Activated naive CD8-positive, alpha-beta T cell treated with anti-CD3 and anti-CD28 coated beads, Interleukin-2, amount 50 U/mL, for 16 hours (primary cell): Measurements from ENCODE around the gene LMF1.

ENCODE experiments used
- DNase-seq: peaks from one replicate; pipeline ENCODE4 v3.0.0-alpha.2; 2020; ENCODE audit warnings: low read depth, low spot score

The LMF1 gene

DNA sequence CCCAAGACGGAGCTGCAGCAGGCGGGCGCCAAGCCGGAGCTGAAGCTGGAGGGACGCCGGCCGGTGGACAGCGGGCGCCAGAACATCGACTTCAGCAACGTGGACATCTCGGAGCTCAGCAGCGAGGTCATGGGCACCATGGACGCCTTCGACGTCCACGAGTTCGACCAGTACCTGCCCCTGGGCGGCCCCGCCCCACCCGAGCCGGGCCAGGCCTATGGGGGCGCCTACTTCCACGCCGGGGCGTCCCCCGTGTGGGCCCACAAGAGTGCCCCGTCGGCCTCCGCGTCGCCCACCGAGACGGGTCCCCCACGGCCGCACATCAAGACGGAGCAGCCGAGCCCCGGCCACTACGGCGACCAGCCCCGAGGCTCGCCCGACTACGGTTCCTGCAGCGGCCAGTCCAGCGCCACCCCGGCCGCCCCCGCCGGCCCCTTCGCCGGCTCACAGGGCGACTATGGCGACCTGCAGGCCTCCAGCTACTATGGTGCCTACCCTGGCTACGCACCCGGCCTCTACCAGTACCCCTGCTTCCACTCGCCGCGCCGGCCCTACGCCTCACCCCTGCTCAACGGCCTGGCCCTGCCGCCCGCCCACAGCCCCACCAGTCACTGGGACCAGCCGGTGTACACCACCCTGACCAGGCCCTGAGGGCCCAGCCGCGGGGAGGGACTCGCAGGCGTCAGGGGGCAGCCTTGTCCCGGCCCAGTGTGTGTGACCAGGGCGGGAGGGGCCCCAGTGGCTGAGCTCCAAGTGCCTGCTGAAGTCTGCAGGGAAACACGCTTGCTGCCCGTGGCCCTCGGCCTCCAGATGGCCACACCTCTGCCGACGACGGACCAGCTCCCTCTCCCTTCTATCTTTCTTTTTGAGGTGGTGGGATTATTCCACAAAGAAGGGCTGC lies 14.2 kb upstream of the LMF1 start:
- no peak for DNase-seq

DNA sequence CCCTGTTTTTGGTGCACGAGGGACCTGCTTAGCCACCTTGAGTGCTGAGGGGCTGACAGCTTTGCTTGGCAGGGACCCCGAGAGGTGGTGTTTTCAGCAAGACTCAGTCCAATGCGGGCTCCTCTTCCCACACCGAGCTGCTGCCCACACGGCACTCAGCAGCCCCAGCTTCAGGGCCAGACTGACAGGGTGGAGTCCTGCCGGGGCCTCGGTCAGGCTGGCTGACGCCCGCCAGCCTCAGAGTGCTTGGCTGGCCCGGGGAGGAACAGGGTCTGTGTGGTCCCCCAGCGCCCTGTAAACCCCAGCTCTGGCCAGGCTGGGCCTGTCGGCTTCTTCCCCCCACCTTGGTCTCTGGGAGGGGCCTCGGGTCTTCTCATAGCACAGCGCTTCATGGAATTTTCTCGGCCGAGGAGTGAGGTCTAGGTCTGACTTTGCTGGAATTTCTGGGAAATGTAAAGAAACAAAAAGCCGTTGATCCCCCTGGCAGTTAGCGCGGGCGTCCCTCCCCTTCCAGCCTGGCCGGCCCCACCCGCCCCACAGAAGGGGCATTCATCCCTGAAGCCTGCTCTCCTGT lies 13.4 kb upstream of the LMF1 start:
- DNase-seq: no peak

DNA sequence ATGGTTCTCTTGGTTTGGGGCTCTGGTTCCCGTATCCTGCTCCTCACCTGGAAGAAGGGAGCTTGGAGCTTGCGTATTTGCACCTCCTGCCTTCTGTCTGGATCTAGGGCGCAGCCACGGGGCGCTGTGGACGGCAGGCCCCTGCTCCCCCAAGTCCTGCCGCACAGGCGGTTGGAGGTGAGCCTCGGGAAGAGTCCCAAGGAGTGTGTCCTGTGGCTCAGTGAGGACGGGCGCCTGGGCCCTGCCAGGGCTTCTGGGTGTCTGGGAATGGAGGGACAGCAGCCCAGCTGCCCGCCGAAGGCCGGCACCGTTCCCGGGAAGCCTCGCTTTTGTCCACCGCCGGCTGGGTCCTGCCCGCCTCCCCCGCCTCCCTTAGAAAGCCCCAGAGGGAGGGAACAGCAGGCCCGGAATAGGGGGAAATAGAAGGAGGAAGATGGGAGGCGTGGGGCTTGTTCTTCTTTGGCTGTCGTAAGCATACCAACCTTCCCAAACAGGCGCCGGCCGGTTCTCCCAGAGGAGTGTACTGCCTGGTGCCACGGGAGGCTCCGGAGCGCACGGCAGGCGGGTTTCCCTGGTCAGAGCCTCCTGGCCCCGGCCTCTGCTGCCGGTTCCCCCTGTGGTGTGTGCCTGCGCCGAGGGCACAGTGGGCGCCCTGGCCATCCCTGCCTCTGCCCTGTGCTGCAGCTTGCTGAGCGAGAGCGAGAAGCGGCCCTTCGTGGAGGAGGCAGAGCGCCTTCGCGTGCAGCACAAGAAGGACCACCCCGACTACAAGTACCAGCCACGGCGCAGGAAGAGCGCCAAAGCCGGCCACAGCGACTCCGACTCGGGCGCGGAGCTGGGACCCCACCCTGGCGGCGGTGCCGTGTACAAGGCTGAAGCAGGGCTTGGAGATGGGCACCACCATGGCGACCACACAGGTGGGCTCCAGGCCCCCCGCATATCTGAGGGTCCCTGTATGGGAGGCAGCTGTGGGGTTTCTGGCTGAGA lies 12.6 kb upstream of the LMF1 start:
- DNase-seq: no peak

DNA sequence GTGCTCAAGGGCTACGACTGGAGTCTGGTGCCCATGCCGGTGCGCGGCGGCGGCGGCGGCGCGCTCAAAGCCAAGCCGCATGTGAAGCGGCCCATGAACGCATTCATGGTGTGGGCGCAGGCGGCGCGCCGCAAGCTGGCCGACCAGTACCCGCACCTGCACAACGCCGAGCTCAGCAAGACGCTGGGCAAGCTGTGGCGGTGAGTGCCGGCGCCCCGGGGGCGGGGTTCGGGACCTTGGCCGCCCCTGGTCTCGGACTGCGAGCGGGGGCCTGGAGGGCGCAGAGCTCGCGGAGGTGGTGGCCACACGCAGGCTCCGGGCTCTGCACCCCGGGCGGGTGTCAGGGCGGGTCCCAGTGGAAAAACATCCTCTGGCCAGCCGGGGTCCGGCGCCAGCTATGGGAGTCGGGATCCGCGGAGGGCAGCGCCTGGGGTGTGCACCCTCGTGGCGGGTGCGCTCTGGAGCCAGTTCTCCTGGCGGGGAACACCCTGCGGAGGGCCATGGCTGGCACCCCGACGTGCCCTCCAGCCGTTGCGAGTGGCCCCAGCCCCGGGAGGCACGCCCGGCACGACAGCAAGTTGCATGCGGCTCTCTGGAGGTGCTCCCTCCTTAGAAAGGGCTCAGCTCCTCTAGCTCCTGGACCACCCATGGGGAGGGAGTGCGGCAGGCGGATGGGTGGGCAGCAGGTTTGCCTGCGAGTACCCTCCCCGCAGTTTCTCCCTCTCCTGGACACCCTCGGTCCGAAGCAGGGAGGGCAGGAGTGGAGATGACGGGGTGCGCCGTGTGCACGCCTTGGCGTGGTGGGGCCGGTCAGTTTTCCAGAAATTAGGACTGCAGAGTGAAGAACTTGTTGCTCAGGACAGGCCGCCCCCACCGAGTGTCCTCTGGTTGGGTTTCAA lies 11.6 kb upstream of the LMF1 start:
- no peak for DNase-seq

DNA sequence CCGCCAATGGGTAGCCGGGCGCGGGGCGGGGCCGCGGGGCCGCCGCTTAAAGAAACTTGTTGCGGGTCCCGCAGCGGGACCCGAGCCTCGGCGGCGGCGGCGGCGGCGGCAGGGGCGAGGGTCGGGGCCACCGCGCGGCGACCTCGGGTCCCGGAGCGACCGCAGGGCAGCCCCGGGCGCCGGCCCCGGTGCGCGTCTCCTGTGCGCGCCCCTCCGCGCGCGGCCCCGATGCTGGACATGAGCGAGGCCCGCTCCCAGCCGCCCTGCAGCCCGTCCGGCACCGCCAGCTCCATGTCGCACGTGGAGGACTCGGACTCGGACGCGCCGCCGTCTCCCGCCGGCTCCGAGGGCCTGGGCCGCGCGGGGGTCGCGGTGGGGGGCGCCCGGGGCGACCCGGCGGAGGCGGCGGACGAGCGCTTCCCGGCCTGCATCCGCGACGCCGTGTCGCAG lies 10.9 kb upstream of the LMF1 start, which contains the start of gene SOX8:
SOX8 (plus strand) TSS at position 76 of the 450 bp plus-strand sequence; CDS start at position 229, 153 bp downstream.
- no peak for DNase-seq

DNA sequence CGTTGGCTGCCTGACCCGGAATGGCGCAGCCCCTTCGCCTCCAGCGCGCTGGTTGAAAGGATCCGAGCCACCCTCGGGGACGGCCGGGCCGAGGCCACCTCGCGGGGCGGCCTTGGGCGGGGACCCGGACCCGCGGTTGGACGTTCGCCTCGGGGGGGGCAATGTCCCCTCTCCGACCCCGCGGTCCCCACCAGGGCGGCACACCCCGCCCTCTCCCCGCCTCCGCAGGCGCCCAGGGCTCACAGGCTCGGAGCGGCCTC lies 9.7 kb upstream of the LMF1 start:
- no peak for DNase-seq

DNA sequence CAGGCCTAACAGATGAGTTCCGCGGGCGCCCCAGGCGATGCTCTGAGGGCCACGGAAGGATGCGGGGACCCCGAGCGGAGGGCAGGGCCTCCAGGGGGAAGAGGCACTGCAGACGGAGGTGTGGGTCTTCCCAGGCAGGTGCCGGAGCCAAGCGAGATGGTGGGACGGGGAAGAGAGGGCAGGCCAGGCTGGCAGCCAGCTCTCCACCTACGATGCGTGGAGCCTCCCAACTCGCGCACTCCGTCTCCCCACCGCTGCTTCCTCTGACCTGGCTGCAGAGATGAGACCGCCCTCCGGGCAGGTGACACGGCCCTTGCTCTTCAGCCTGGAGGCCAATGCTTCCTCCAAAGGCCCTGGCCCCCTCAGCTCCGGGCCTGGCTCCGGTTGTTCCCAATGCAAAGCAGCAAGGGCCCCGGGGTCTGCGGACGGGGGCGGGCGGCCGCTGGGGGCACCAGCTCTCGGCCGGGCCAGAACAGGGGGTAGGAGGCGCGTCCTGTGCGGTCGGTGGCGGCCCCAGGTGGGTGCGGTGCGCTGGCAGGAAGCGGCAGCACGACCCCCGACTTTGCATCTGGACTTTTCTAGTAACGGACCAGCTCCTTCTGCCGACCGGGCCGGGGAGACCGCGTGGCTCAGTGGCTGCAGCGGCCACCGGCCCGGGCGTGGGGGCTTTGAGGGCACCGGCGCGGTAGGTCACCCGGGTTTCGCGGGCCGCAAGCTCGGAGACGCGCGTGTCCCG lies 9.2 kb upstream of the LMF1 start:
- DNase-seq: no peak

DNA sequence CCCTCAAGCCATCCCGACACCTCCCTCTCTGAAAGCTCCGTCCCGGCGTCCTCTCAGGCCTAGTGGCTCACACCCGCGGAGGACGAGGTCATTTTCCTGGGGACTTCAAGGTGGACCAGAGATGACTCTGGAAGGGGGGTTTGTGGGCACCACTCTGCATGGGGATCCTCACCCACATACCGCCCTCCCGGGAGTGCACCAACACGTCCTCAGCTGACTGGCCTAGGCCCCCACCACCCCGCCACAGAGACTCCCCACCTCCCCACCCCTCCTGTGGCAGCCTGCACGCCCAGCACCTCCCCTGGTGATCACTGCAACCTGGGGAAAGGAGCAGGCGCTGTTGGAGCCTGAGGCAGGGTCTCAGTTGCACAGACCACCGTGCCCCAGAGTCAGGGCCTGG lies 8.4 kb upstream of the LMF1 start:
- no peak for DNase-seq

DNA sequence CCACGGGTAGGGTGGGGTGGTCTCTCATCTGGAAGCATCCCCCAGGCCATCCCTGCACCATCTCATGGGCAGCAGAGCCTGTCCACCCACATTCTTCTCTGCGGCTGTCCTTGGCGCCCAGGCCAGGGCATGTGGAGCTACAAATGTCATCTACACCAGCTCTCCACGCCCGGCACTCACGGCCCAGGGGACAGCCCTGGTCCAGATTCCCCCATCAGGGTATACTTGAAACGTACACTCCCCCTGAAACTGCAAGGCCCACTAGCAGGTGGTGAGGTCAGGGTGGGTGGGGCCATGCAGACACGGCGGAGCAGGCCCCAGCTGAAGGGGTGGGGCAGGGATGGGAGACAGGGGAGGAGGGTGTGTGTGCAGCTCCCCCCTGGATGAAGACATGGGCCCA lies 7.6 kb upstream of the LMF1 start:
- no peak for DNase-seq

DNA sequence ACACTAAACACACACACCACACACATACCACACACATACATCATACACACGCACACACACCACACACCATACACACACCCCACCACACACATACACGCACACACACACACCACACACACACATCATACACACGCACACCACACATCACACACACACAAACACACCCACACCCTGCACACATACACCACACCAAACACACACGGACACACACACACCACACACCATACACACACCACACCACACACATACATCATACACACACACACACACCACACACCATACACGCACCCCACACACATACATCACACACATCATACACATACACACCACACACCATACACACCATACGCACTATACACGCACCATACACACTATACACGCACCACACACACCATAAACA lies 7.1 kb upstream of the LMF1 start:
- no peak for DNase-seq

DNA sequence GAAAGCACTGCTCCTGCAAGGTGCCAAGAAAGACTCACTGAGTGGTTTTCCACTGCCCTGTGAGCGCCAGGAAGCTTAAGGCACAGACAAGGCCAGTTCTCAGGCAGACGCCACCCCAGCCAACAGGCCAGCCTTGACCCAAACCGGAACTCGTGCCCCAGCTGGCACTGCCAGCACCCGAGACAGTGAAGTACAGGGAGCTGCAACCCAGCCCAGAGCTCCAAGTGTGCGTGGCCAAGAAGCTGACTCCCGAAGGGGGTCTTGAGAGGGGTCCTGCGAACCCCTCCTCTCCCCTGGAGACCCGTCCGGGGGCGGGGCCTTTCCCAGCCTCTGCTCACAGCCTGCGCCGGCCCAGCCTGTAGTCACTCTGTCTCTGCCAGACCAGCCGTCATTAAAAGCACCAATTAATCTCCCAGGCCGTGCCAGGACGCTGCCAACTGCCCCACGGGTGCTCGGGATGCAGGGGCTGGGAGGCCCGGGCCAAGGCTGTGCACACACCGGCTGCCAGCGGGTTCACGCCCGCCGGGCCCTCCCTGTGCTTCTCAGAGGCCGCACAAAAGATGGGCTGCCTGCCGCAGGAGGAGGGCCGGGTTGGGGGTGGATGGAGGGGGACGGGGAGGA lies 6.4 kb upstream of the LMF1 start:
- DNase-seq: no peak

DNA sequence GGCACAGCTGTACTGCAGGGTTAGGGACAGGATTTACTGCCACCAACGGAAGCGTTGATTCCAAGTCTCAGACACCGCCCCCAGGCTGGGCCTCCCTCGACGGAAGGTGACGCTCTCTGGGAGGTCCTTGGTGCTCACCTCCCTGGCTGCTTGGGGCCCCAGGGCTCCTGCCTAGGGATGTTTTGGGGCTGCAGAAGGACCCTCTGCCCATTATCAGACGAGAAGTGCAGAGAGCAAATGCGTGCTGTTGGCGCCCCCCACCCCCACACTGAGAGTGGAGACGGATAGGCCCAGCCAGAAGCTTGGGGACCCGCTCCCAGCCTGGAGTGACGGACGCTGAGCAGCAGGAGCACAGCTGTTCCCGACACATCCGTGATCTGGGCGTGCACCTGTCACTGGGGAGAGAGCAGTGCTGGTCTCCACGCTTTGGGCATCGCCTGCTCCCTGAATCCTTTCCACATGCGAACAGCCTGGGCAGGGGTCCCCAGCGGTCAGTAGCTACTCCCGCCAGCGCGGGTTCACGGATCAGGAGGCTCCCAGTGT lies 5.7 kb upstream of the LMF1 start:
- no peak for DNase-seq

DNA sequence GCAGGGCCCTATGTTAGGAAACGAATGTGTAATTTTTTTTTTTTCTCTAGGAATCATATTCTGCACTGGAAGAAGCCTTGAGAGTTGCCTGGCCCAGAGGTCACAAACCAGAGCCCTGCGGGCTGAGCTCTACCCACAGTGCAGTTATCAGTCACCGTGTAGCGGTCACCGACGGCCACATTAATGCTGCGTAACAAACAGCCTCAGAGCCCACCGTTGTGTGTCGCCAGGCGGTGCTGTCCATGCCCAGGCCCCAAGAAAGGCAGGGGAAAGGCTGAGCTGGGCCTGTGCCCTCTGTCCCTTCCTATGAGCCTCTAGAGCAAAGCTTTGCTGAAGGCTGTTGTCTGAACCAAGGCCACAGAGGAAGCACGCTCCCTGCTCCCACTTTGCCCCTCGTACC lies 4.5 kb upstream of the LMF1 start:
- no peak for DNase-seq

DNA sequence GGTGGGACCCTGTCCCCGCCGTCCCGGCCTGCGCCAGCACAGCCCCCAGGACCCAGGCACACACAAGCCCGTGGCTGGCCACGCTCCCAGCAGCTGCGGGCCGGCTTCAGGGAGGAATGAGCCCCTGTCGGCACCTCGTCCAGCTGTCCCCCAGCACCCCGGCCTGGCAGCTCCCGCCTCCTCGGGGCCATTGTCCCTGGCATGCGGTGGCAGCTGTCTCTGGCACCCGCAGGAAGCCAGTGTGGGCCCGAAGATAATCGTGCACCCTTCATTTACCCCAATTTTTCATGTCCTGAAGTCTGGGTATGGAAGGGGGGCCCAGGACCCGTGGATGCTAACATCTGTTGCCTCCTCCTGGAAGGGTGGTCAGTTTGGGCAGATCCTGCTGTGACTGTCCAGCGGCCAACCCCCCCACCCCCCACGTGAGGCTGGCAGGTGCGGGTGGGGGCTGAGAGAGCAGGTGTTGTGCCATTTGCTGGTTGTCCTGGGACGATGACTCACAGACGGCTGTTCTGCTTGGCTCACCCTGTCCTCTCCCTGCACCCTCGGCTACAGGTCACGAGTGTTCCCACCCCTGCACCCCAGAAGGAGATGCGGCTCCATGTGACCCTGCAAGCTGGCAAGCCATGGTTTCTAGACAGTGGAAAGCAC lies 4.0 kb upstream of the LMF1 start:
- no peak for DNase-seq

DNA sequence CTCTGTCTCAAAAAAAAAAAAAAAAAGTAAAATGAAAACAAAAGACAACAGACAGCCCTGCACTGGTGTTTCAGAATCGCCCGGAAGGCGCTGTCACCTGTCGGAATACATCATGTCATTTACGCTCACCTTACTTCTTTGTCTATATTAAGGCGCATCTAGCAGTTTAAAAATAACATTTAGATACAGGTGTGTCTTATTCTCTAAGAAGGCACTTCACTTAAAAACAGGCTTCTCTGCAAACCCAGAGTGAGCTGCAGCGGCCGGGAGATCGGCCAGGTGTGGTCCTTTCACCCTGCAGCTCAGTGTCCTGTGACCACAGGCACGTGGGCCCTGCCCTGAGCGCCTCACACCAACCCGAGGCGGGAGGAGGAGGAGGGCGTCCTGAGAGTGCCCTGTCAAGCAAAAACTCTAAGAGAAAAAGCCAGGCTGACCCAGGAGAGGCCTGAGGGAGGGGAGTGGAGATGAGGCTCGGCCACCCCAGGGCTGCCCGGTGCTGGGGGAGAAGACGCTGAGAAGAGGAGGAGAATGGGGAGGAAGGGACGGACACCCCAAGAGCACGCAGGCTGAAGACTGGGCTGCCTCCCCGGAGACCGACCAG lies 3.3 kb upstream of the LMF1 start:
- DNase-seq: no peak

DNA sequence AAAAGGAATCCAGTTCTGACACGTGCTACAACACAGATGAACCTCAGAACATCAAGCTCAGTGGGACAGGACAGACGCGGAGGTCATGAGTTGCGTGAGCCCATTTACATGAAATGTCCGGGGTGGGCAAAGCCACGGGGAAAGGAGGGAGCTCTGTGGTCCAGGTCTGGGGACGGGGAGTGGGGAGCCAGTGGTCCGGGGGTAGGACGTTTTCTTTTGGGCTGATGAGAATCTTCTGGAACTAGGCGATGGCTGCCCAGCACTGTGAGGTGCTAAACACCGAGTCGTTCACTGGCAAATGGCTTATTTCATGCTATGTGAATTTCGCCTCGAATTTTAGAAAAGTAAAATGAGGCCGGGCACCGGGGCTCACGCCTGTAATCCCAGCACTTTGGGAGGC lies 2.6 kb upstream of the LMF1 start:
- DNase-seq: no peak

DNA sequence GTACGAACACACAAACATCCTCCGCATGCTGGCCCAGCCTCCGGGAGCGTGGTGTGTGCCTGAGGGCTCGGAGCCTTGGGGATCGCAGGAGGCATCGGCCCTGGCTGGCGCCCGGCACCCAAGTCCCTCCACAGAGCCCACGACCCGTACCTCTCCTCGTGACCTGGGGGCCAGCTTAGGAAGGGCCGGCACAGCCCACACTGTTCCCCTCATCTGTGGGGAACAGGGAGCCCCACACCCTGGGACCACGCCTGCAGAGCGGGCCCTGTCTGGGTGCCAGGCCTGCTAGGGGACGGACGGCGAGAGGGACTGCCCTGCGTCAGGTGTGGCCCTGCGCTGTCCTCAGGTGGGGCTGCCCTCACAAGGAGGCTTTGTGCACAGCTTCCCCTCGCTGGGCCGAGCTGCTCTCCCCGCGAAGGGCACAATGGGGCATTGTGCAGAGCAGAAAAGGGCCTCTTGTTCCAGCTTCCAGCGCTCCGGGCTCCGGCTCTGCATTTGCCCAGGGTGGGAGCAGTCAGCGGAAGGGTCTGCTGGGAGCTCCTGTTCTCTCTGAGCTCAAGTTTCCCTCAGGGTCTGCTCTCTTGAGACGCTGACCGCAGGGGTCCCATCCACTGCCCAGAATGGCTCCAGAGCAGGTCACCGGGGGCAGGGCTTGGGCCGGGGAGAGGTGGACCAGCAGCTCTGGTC lies 1.7 kb upstream of the LMF1 start:
- no peak for DNase-seq

DNA sequence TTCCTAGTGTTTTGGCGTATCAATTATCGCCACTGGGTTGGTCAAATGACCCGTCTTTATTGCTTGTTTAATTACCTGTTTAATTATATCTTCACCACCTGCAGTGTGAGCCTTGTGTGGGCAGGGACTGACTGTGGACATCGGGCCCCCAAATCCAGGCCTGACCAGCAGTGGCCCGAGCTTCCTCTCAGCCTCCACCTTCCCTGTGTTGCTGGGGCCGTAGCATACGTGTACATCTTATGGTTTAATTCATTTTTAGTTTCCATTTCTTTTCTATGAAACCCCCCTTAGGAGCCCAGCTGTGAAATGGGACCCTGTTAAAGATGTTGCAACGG lies 1.2 kb upstream of the LMF1 start:
- DNase-seq: no peak

DNA sequence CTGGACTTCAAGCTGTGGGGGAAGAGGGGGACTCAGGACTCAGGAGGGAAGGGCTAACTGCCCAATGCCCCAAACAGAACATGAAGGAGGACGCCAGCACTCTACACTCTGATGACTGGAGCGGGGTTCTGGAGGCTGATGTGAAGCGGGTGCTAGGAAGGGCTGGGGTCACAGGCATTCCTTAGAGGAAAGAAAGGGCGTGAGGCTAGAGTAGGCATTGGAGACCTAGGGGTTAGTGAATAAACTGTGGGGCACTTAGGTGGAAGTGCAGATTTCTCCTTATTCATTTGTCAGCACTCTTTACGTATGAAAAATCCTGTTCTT lies 760 bp upstream of the LMF1 start:
- DNase-seq: no peak
